Thyroid gland (tissue), 4 donors: ENCODE results near the gene TATDN2. TPM values are rescaled to one million over a fixed set of nuclear protein-coding genes. Genes with fewer than 3 reads are reported as not detected.
A peak's percentile ranks its signal among the peaks of the same experiment; 100 is the strongest.
"Not testable (repeated sequence)": the region's sequence is repeated elsewhere in the genome, so short reads cannot be mapped to it uniquely, and the experiment has no call there.

Experiments used
- DNase-seq, 2 donors: peaks; one replicate each; pipeline ENCODE4 v3.0.0-alpha.2; 2019
- H3K27ac ChIP-seq, 3 donors: fragments of 200-600 bp; sonication (generic); 1 replicate in 2 of 3; 2 replicates in 1 of 3; pipeline ENCODE4 v1.5.1; 2016 to 2019; ENCODE audit warnings: mild to moderate bottlenecking in 1 of 3, moderate library complexity in 1 of 3
- H3K27me3 ChIP-seq: fragments of 200-600 bp; sonication (generic); one replicate; pipeline ENCODE4 v1.5.1; 2019
- H3K36me3 ChIP-seq, 2 donors: fragments of 200-600 bp; sonication (generic); one replicate each; pipeline ENCODE4 v1.5.1; 2016 to 2019
- H3K4me1 ChIP-seq, 2 donors: fragments of 200-600 bp; sonication (generic); one replicate each; pipeline ENCODE4 v1.5.1; 2017 to 2019
- H3K4me3 ChIP-seq, 3 donors: fragments of 200-600 bp; sonication (generic); replicated peaks in 1 of 3; 1 replicate in 2 of 3; 2 replicates in 1 of 3; pipeline ENCODE4 v1.5.1; 2016; ENCODE audit warnings: mild to moderate bottlenecking in 1 of 3
- H3K9me3 ChIP-seq: fragments of 200-600 bp; sonication (generic); one replicate; pipeline ENCODE4 v1.5.1; 2017
- POLR2A ChIP-seq, 2 donors: fragments of 450-650 bp; IDR thresholded peaks; one replicate each; pipeline ENCODE4 v1.6.1; 2017; ENCODE audit warnings: antibody characterized with exemption in 2 of 2, mild to moderate bottlenecking in 2 of 2, moderate library complexity in 1 of 2
- WGBS, 2 donors: methylation state at CpG; one replicate each; pipeline ENCODE4 v1.1.5; 2017; 5-methylcytosine and 5-hydroxymethylcytosine counted together
- intact Hi-C: fragments of 100-400 bp; cut with DNase I; formaldehyde crosslinking; loops from one replicate; pipeline ENCODE4 v1.15.1; 2023
- total RNA-seq, 4 donors: library from RNA; depleted of rRNA; stranded (reverse); fragments of >200 nt; gene quantifications; one replicate each; pipeline ENCODE4 v1.2.3, GENCODE V29; 2016
- TF ChIP-seq, protein P1 (sequence below), 6 experiments: fragments of 200-600 bp in 3 of 6; fragments of 450-650 bp in 3 of 6; sonication (generic) in 3 of 6; IDR thresholded peaks; one replicate each; pipeline ENCODE4 v1.5.1; 2016 to 2019; ENCODE audit warnings: antibody characterized with exemption in 6 of 6, mild to moderate bottlenecking in 2 of 6, inconsistent platforms in 1 of 6, moderate library complexity in 1 of 6

TATDN2 gene
- total RNA-seq, 4 donors from 2014 or later: 21.4 to 37.1 (median 30.1) TPM

DNA sequence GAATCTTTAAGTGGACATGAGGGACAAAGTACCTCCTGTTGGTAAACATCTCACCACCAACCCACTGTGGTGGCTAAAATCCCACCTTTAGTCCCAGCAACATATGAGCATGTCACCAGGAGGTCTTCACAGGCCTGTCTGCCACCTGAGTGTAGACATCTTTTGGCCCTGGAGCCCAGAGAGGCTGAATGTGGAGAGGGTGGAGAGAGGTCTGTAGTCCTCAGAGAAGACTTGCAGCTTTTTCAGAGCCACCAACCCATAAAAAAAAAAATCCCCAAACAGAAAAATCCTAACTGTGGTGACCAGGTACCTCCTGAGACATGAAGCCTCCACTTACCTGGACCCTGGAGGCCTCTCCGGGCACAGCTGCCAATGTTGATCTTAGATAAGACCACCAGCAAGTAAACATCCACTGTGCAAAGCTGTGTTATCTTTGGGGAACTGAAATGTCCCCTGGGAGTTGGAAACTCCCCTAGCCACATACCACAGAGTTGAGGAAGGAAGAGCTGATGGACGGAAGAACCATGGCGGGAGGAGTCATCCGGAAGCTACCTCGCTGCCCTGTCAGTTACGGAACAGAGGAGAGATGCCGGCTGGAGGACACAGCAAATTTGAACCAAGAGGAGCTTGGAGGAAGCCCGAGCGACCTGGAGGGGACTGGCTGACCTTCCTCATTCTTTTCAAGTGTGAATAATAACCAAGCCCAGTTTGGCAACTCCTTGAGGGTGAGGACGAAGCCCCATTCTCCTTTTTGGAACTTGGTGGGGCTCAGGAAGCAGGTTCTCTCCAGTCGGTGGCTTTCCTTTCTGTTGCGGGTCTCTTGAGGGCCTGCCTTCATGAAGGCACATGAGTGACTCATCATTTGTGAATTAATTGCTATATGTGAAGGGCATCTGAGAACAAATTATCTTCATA, 44.5 kb downstream of the TATDN2 start, which contains the start of gene GHRL:
TSS of gene GHRL (minus strand) at position 443 of the 915 bp plus-strand sequence. CDS start 2,767 bp downstream, outside the sequence.
- no peak within 1 kb of the TSS for H3K27ac ChIP-seq
- H3K9me3 ChIP-seq: no peaks in the 10 kb centered on the region
- H3K27me3 ChIP-seq: no peaks in the 10 kb centered on the region
- DNase-seq: no peak
- intact Hi-C loops: no loop called here
- H3K36me3 ChIP-seq: peaks cover 0 to 5% of the 10 kb centered on the region in 2 donors
- no peaks in the 10 kb centered on the region for H3K4me1 ChIP-seq
- WGBS, 2 donors: 72 to 76% methylated on average over 11 to 12 of the region's 12 CpGs
- TF ChIP-seq, protein P1, sequence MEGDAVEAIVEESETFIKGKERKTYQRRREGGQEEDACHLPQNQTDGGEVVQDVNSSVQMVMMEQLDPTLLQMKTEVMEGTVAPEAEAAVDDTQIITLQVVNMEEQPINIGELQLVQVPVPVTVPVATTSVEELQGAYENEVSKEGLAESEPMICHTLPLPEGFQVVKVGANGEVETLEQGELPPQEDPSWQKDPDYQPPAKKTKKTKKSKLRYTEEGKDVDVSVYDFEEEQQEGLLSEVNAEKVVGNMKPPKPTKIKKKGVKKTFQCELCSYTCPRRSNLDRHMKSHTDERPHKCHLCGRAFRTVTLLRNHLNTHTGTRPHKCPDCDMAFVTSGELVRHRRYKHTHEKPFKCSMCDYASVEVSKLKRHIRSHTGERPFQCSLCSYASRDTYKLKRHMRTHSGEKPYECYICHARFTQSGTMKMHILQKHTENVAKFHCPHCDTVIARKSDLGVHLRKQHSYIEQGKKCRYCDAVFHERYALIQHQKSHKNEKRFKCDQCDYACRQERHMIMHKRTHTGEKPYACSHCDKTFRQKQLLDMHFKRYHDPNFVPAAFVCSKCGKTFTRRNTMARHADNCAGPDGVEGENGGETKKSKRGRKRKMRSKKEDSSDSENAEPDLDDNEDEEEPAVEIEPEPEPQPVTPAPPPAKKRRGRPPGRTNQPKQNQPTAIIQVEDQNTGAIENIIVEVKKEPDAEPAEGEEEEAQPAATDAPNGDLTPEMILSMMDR (IDR thresholded peaks at IDR 0.05): no peak
- TF ChIP-seq POLR2A (IDR thresholded peaks at IDR 0.05): no peak
- H3K4me3 ChIP-seq: no peak within 1 kb of the TSS

- no peaks in the 10 kb centered on the region for H3K9me3 ChIP-seq
- H3K4me1 ChIP-seq: no peaks in the 10 kb centered on the region
- no peak overlapping the region for H3K4me3 ChIP-seq
- WGBS, 2 donors: 89% methylated on average over 12 of the region's 12 CpGs
- no peak overlapping the region for H3K27ac ChIP-seq
- intact Hi-C loops: no loop called here
- peaks cover 0 to 5% of the 10 kb centered on the region in 2 donors for H3K36me3 ChIP-seq
- H3K27me3 ChIP-seq: no peaks in the 10 kb centered on the region
- no peak for TF ChIP-seq POLR2A (IDR thresholded peaks at IDR 0.05)
- TF ChIP-seq, protein P1 (IDR thresholded peaks at IDR 0.05): no peak
- no peak for DNase-seq
These were observed 45.8 kb downstream of the TATDN2 start for GRCh38 chr3:10294030-10294586.

GRCh38 chr3:10298064-10298463, 49.8 kb downstream of the TATDN2 start:
- H3K27ac ChIP-seq, H3K4me1 ChIP-seq, H3K4me3 ChIP-seq, H3K27me3 ChIP-seq, DNase-seq, H3K9me3 ChIP-seq, intact Hi-C loops: not testable (repeated sequence)
- 100% methylated on average over 1 of the region's 1 CpG; no CpG with 5 or more reads in 1 of the 2 donors for WGBS, 2 donors
- H3K36me3 ChIP-seq: peaks cover 27 to 39% of the 10 kb centered on the region in 2 donors

- Histone ChIP-seq H3K27ac (no peak overlapping the region), H3K9me3 (no peaks in the 10 kb centered on the region), H3K27me3 (no peaks in the 10 kb centered on the region), H3K36me3 (peaks cover 38 to 51% of the 10 kb centered on the region in 2 donors), H3K4me1 (peaks cover 0 to 6% of the 10 kb centered on the region in 2 donors), H3K4me3 (no peak overlapping the region)
- intact Hi-C loops: no loop called here
- DNase-seq: no peak
- TF ChIP-seq, protein P1 (IDR thresholded peaks at IDR 0.05): no peak
- TF ChIP-seq POLR2A (IDR thresholded peaks at IDR 0.05): no peak
- WGBS, 2 donors: 89 to 94% methylated on average over 2 of the region's 2 CpGs
These were observed 50.9 kb downstream of the TATDN2 start for GRCh38 chr3:10299175-10299574.

DNA sequence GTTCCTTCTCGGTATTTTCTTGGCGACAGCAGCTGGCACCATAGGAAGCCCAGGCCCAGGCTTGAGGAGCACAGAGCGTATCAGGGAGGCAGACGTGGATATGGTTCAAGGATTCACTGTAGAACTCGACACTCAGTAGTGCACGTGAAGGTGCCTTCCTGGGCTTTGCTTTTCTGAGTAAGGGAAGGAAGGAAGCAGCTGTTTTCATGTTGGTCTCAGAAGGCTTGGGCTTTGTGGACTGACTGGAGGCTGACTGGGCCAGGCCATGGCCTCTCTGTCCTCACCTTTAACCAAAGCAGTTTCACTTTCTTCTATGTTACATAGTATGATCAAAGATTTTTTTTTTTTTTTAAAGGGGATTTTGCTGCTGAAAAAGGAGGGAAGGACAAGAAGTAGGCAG, 51.4 kb downstream of the TATDN2 start:
- DNase-seq: peak in 1 of 2 donors; percentile 59
- H3K27ac ChIP-seq: no peak overlapping the region
- 63 to 74% methylated on average over 6 of the region's 6 CpGs for WGBS, 2 donors
- H3K9me3 ChIP-seq: no peaks in the 10 kb centered on the region
- H3K4me1 ChIP-seq: peaks cover 0 to 6% of the 10 kb centered on the region in 2 donors
- TF ChIP-seq POLR2A (IDR thresholded peaks at IDR 0.05): no peak
- TF ChIP-seq, protein P1 (IDR thresholded peaks at IDR 0.05): no peak
- no peak overlapping the region for H3K4me3 ChIP-seq
- H3K36me3 ChIP-seq: peaks cover 43 to 56% of the 10 kb centered on the region in 2 donors
- intact Hi-C loops: no loop called here
- no peaks in the 10 kb centered on the region for H3K27me3 ChIP-seq
